H1 (cell line): ENCODE results near the gene HDHD3.

Experiments used
- CHD1 ChIP-seq: IDR thresholded peaks from 2 replicates; pipeline ENCODE4 v1.6.1; 2012; ENCODE audit warnings: low read depth, low read length, improper control_type of control experiment
- CTCF ChIP-seq, 3 experiments: IDR thresholded peaks; 1 replicate in 2 of 3; 2 replicates in 1 of 3; pipeline versions ENCODE4 v1.5.1 to v1.6.1; 2011; ENCODE audit warnings: low read length in 3 of 3, mild to moderate bottlenecking in 3 of 3, inconsistent platforms in 2 of 3, low read depth in 1 of 3, moderate library complexity in 1 of 3; ENCODE audit not compliant: insufficient read depth in 1 of 3; ENCODE audit errors: control extremely low read depth in 1 of 3
- PHF8 ChIP-seq: fragments of 200-600 bp; sonication (generic); conservative IDR thresholded peaks from 2 replicates; pipeline ENCODE4 v1.7.1; 2012; ENCODE audit warnings: low read depth, mild to moderate bottlenecking, inconsistent platforms, low read length, moderate library complexity
- POLR2A ChIP-seq, 2 experiments: IDR thresholded peaks; 1 replicate in 1 of 2; 2 replicates in 1 of 2; pipeline ENCODE4 v1.6.1; 2011; ENCODE audit warnings: low read depth in 2 of 2, low read length in 2 of 2, mild to moderate bottlenecking in 2 of 2; ENCODE audit errors: control extremely low read depth in 1 of 2
- POLR2AphosphoS5 ChIP-seq: IDR thresholded peaks from 2 replicates; pipeline ENCODE4 v1.6.1; 2011; ENCODE audit warnings: low read depth, low read length
- ZNF274 ChIP-seq: IDR thresholded peaks from 2 replicates; pipeline ENCODE4 v1.7.0; 2012; ENCODE audit warnings: low read length, borderline replicate concordance; ENCODE audit errors: extremely low read depth

- TF ChIP-seq POLR2A (IDR thresholded peaks at IDR 0.05; ENCODE audit: control extremely low read depth in 1 of 2, low read depth in 2 of 2, low read length in 2 of 2) (no peak), CTCF (IDR thresholded peaks at IDR 0.05; ENCODE audit: control extremely low read depth in 1 of 3, insufficient read depth in 1 of 3, low read depth in 1 of 3, low read length in 3 of 3) (no peak), PHF8 (no peak), CHD1 (no peak), ZNF274 (no peak), POLR2AphosphoS5 (no peak)
Measured at GRCh38 chr9:113360242-113360842, 16.4 kb downstream of the HDHD3 start.
